Brain microvascular endothelial cell (primary cell): ENCODE results near the gene TLCD5.

Source experiments
- DNase-seq: peaks from one replicate; pipeline ENCODE4 v3.0.0-alpha.2; 2020
- H3K27ac ChIP-seq: fragments of 250-450 bp; sonication (Bioruptor Pico); 2 replicates; pipeline ENCODE4 v1.5.1; 2020; ENCODE audit warnings: mild to moderate bottlenecking, moderate library complexity
- H3K27me3 ChIP-seq: fragments of 250-450 bp; sonication (Bioruptor Pico); replicated peaks from 2 replicates; pipeline ENCODE4 v1.5.1; 2020; ENCODE audit warnings: mild to moderate bottlenecking
- H3K36me3 ChIP-seq: fragments of 250-450 bp; sonication (Bioruptor Pico); replicated peaks from 2 replicates; pipeline ENCODE4 v1.5.1; 2020; ENCODE audit warnings: mild to moderate bottlenecking
- H3K4me3 ChIP-seq: 2 replicates; pipeline ENCODE4 v1.5.1; 2011; ENCODE audit warnings: low read depth, mild to moderate bottlenecking, control low read depth, low read length, moderate library complexity
- CTCF ChIP-seq: IDR thresholded peaks from 2 replicates; pipeline ENCODE4 v1.5.1; 2011; ENCODE audit warnings: low read depth, mild to moderate bottlenecking, moderate library complexity, low read length, control low read depth, inconsistent platforms; ENCODE audit errors: missing control alignments
- in situ Hi-C: cut with HindIII; loops from 2 replicates; pipeline ENCODE4 v1.10.0; 2017; ENCODE audit warnings: low sequenced_read_pairs, low pct_ligation_motif_present

TLCD5 gene

DNA sequence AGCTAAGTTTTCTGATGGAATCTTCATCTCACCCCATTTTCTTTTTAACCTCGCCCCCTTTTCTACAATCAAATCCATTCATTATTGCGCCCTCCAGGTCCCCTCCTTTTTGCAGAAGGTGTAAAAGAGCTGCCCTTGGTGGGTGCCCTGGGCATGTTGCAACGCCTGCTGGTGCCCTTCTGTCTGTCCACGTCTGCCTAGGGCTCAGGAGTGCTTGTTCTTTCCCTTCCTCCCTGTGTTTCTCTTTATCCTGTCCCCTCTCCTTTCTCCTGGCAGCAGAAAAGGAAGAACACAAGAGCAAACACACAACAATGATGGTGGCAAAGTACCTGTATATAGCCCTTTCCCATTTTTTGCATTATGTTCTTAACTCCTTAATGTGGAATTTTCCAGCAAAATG lies 6.2 kb upstream of the TLCD5 start:
- H3K27me3 ChIP-seq, result no peaks in the 10 kb centered on the region
- in situ Hi-C loops, result no loop called here
- H3K36me3 ChIP-seq, result no peaks in the 10 kb centered on the region
- no peak overlapping the region for H3K4me3 ChIP-seq
- DNase-seq, result no peak
- TF ChIP-seq CTCF, result no peak
- no peak overlapping the region for H3K27ac ChIP-seq

- DNase-seq, result peak; percentile 76
- peak overlapping the region; percentile 96 for H3K27ac ChIP-seq
- no peaks in the 10 kb centered on the region for H3K27me3 ChIP-seq
- H3K36me3 ChIP-seq, result peaks cover 9% of the 10 kb centered on the region
- in situ Hi-C loops, result no loop called here
- H3K4me3 ChIP-seq, result peak overlapping the region; percentile 65
- no peak for TF ChIP-seq CTCF
Observed at GRCh38 chr11:120326228-120326627, 1.1 kb downstream of the TLCD5 start.

DNA sequence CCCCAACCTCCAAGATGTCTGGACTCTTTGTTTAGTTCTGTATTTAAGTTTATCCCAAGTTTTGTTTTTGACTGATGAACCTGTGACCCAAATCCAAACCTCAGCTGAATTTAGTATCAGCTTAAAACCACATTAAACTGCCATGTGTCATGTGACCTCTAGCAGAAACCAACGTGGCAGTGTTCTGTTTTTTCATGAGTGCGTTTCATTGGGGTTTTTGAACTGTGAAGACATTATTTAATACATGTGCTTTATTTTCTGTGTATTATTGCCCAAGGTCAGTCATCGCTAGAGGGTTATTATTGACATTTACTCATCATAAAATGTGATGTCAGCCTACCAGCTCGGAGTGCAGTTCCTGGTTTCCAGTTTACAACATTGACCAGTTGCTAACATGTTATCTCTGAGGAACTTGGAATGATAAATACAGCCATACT lies 1.8 kb downstream of the TLCD5 start:
- in situ Hi-C loops, result no loop called here
- H3K27ac ChIP-seq, result peak overlapping the region; percentile 96
- no peak for TF ChIP-seq CTCF

DNA sequence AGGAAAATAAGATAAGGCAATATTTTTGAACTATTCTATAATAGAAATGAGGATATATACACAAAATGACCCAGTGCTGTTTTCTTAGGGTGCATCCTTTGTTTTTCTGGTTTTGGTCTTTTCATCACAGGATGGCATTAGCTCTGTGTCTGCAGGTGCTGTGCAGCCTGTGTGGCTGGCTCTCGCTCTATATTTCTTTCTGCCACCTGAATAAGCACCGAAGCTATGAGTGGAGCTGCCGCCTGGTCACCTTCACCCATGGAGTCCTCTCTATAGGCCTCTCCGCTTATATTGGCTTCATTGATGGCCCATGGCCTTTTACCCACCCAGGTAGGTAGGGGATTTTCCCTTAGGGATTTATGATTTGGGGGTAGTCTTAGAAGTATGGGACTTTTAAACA lies 2.2 kb downstream of the TLCD5 start:
- in situ Hi-C loops, result no loop called here
- TF ChIP-seq CTCF, result no peak
- no peak overlapping the region for H3K4me3 ChIP-seq
- H3K36me3 ChIP-seq, result peaks cover 9% of the 10 kb centered on the region
- H3K27me3 ChIP-seq, result no peaks in the 10 kb centered on the region
- no peak for DNase-seq
- H3K27ac ChIP-seq, result peak overlapping the region; percentile 96

More for the DNA sequence above, 1.8 kb downstream of the TLCD5 start:
- Histone ChIP-seq H3K4me3 (no peak overlapping the region), H3K36me3 (peaks cover 9% of the 10 kb centered on the region), H3K27me3 (no peaks in the 10 kb centered on the region)
- DNase-seq, result peak; percentile 77

DNA sequence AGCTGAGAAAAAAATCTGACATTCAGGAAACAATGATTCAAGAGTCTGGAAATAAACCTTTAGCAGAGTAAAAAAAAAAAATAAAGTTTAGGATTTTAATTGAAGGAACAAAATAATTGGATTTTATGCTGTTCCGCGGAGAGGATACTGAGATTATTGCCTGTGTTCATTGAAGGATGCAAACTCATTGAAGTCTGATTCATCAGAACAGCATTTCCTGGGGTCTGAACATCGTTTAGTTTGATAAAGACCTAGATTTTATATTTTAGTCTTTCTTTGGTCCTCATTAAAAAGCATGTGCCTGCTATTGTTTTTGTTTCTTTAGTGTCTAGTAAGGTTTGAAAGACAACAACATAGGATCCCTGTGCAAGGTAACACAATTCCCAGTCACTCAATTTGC lies 4.5 kb downstream of the TLCD5 start:
- no peak for TF ChIP-seq CTCF
- H3K27ac ChIP-seq, result peak overlapping the region; percentile 9
- H3K27me3 ChIP-seq, result no peaks in the 10 kb centered on the region
- in situ Hi-C loops, result no loop called here
- no peak overlapping the region for H3K4me3 ChIP-seq
- peaks cover 9% of the 10 kb centered on the region for H3K36me3 ChIP-seq
- no peak for DNase-seq

DNA sequence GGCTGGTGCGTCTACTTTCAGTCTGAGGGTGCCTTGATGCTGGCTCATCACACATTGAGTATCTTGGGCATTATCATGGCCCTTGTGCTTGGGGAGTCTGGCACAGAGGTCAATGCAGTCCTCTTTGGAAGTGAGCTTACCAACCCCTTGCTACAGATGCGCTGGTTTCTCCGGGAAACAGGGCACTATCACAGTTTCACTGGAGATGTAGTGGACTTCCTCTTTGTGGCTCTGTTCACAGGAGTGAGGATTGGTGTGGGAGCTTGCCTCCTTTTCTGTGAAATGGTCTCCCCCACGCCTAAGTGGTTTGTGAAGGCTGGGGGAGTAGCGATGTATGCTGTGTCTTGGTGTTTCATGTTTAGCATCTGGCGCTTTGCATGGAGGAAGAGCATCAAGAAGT lies 4.9 kb downstream of the TLCD5 start:
- Histone ChIP-seq H3K27ac (peak overlapping the region; percentile 1), H3K4me3 (no peak overlapping the region), H3K27me3 (no peaks in the 10 kb centered on the region), H3K36me3 (peaks cover 9% of the 10 kb centered on the region)
- in situ Hi-C loops, result no loop called here
- TF ChIP-seq CTCF, result no peak
- no peak for DNase-seq
